GM18907 (cell line): ENCODE results near the gene MTNR1A.

ENCODE experiments used
- ATAC-seq: cut with Tn5 transposase; IDR thresholded peaks from one replicate; pipeline ENCODE4 v1.9.1; 2021; ENCODE audit warnings: mild to moderate bottlenecking, moderate library complexity; ENCODE audit not compliant: unreplicated experiment

The MTNR1A gene

DNA sequence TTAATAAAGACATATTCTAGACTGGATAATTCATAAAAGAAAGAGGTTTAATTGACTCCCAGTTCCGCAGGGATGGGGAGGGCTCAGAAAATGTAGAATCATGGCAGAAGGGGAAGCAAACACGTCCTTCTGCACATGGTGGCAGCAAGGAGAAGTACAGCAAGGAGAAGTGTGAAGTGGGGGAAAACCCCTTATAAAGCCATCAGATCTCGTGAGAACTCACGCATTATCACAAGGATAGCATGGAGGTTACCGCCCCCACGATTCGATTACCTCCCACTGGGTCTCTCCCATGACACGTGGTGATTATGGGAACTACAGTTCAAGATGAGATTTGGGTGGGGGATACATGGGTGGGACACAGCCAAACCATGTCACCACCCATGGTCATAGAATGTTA is 58.3 kb downstream of the MTNR1A start:
- ATAC-seq: no peak

DNA sequence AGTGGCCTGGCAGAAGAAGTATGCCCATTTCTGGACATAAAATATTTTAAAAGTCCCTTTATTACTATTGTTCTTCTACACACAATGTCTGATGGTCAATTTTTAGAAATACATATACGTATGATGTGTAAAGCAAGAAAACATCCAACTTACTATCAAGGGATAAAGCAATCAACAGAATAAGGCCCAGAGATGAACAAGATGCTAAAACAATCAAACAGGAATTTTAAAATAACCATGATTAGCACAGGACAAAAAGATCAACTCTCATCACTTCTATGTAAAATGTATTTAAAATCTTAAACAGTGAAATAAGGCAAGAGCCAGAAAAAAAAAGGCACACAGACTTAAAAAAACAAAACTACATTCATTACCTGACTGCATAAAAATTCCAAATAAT is 60.9 kb downstream of the MTNR1A start:
- no peak for ATAC-seq

DNA sequence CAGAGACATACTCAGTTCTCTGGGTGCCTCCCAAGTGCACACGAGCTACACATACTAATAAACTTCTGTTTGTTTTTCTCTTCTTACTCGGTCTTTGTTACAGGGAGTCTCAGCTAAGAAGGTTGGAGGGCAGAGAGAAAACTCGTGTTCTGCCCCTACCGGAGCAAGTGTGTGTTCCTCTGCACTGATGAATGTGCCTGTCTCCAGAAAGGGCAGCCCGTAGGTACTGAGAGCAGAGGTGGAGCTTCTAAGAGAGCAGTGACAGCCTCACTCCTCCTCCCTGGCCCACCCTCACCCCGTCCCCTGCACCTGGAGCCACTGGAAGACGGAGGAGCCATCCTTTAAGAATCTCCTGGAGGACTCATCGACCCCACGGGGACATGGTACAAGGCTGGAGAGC is 67.6 kb downstream of the MTNR1A start:
- ATAC-seq: no peak

DNA sequence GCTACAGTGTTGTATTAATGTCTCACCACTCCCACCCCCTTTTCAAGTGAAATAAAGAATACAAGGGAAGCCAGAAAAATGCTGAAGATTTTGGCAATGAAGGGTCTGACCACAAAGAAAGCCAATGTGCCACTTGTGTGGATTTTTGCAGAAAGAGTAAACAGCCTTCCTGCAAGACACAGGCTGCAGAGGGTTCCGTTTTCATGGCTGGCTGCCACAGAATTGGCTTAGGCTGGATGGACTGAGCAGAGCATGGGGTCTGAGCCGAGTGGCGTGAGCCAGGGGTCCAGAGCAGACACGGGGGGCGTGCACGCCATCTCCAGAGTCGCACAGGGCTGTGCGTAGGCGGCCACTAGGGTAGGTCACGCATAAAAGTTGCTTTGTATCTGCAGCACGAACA is 69.2 kb downstream of the MTNR1A start:
- no peak for ATAC-seq

DNA sequence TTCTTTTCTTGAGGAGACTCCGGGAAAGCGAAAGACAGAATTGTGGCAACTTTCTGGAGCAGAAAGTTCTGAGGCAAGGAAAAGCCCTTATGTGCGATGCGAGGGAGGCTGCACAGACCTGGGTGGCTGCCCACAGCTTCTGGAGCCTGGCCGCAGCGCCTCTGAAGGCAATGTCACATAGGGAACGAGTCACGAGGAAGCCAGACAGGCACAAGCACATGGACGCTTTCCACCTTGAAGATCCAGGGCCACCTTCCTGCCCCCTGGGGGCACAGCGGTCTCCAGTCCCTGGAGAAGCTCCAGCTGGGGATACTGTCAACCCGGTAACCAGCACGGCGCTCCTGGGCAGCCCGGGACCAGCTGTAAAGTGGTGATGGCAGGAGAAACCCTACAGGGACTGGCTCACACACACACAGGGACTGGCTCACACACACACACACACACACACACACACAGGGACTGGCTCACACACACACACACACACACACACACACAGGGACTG is 69.8 kb downstream of the MTNR1A start:
- no peak for ATAC-seq

DNA sequence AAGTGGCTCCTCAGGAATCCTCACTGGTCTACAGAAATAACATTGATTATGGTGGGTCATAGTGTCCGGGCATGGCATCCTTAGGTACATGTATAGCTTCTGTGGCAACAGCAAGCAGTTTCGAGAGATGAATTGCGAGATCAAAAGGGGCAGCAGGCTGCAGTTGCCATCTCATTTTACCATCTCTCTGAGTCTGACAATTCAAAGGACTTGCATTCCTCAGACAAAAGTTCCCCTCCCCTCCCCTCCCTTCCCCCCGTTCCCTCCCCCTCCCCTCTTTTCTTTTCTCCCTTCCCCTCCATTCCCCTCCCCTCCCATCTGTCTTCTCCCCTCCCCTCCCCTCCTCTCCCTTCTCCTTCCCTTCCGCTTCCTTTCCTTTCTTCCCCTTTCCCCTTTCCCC is 70.2 kb downstream of the MTNR1A start:
- no peak for ATAC-seq

DNA sequence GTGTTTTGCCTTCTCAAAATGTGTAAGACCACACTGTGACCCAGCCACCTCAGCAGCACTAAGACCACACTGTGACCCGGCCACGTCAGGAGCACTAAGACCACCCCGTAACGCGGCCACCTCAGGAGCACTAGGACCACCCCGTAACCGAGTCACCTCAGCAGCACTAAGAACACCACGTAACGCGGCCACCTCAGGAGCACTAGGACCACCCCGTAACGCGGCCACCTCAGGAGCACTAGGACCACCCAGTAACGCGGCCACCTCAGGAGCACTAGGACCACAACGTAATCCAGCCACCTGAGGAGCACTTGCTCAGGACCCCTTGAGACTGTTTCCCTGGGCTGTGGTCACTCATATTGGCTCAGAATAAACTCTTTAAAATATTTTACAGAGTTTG is 71.7 kb downstream of the MTNR1A start:
- ATAC-seq: no peak
